ENCODE results near the gene DNM3.
A peak's percentile ranks its signal among the peaks of the same experiment; 100 is the strongest.

The DNM3 gene

DNA sequence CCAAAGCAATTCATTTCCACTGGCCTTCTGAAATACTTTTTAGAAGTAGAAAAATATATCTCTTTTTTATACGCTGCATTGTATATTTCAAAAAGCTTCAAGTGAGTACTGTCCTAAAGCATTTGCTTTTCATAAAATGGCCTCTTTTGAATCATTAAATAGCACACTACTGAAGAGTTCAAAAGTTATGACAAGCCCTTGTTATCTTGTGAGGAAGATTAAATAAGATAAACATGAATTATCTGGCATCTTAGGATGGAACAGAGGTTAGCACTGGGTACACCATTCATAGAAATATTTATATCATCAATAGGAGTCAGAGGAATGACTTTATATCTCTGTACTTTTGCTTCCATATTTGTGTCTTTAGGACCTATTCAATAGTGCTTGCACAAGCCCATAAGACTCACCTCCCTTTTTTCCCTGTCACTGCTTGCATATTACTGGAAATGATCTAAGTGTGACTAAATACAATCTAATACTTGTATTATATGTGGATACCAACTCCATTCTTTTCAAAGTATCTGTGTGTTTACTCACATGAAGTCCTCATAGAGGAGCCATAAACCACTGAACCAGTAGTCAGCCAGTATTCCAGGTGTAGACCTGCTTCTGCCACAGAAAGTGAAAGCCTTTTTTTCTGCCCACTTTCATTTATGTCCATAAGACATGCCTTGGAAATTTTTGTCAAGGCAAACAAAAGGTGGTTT is 305.0 kb downstream of the DNM3 start:
- no peak for DNase-seq

DNA sequence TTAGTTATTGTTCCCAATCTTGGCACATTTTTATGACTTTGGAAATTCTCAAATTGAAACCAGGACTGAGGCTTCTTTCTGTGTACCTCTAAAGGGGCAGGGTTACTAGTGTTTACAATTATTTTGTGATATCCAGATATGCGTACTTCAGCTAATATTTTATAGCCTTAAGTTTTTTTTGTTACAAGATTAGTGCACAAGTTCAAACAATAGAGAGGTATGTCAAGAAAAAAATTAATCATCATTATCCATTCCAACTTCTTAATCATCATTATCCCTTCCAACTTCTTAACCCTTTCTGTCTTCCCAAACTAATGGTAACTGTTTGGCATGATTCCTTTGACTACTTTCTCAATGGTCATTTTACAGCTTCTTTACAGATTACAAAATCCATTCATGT is 306.2 kb downstream of the DNM3 start:
- no peak for DNase-seq

GRCh38 chr1:172148213-172148612 is 306.9 kb downstream of the DNM3 start:
- DNase-seq = no peak

DNA sequence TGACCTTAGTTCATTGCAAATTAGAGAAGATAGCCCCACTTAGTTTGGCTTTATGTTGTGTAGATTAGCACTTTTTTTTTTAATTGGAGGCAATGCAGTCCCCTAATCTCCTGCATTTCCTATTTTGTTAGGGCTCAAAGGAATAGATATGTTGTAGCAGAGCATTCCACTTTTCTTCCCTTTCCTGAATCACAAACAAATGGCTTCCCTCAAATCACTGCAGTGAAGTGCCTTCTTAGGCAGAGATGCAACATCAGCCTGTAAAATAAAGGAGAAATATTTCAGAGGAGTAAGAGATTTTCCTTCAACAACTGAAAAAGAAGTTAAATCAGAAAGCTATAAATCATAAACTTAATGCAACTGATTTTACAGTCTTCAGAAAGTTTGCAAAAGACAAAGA is 307.4 kb downstream of the DNM3 start:
- no peak for DNase-seq

DNA sequence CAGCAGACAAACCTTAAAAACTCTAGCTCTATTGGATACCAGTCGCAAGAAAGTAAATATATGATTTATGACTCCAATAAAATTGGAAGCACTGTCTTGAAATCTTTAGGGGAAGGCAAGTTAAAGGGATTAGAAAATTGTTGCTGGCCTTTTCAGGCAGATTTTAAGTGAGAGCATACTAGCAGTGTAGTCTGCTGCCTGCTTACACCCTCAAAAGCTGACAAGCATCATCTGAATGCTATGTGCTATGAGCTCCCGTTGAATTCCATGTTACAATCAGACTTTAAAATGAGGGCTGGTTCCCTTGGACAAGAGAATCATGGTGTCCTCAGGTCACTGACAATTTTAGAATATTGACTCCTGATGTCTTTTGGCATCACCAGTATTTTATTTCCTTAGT is 308.0 kb downstream of the DNM3 start:
- no peak for DNase-seq

- DNase-seq = no peak
Measured at GRCh38 chr1:172154551-172154950, 313.3 kb downstream of the DNM3 start.

- DNase-seq = no peak
Measured at GRCh38 chr1:172155766-172156165, 314.5 kb downstream of the DNM3 start.

DNA sequence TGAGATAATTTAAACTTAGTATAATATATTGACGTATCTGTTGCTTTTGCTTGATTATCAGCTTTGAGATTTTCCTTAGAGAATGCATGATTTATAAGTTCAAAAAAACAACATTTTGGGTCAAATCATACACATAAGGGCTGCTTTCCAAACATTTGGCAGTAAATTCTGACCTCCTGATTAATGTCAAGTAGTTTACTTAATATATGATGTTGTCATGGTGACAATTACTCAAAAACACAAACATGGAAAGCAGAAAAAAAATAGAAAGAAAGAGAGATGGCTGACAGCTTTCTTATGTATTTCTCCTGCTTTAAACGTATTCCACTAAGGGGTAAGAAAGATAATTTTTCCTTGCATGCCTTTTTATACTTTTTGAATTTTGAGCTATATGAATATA is 320.9 kb downstream of the DNM3 start:
- DNase-seq = no peak

DNA sequence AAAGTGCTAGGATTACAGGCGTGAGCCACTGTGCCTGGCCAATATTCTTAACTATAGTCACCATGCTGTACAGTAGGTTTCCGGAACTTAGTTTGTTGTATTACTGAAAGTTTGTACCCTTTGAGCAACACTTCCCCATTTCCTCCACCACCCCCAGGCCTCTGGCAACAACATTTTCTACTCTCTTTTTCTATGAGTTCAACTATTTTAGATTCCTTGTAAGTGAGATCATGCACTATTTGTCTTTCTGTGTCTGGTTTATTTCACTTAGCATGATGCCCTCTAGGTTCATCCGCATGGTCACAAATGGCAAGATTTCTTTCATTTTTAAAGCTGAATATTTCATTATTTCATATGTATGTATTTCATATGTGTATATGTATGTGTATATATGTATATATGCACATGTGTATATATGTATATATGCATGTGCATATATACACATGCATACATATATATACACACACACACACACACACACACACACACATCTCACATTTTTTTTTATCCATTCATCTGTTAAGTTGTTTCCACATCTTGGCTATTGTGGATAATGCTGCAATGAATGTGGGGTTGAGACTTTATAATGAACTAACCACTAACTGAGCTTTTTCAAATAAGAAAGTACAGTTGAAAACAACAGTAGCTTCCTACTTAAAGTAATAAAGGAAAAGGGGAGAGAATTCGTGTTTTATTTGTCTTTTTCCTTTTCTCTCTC is 322.4 kb downstream of the DNM3 start:
- DNase-seq = no peak

DNA sequence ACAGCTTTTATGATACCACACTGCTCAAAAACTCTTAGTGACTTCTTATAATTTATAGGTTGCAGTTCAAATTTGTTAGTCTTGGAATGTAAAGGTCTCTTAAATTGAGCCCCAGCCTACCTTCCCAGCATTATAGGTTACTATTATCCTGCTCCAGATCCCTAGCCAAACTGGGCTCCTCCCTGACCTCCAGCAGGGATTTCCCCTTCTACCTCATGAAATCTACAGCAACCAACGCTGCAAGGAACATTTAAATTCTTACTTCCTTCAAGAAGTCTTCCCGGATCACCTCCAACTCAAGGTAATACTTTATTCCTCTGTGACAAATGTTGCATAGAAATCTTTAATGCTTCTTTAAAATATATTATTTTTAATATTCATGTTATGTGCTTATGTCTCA is 324.1 kb downstream of the DNM3 start:
- DNase-seq = no peak

DNA sequence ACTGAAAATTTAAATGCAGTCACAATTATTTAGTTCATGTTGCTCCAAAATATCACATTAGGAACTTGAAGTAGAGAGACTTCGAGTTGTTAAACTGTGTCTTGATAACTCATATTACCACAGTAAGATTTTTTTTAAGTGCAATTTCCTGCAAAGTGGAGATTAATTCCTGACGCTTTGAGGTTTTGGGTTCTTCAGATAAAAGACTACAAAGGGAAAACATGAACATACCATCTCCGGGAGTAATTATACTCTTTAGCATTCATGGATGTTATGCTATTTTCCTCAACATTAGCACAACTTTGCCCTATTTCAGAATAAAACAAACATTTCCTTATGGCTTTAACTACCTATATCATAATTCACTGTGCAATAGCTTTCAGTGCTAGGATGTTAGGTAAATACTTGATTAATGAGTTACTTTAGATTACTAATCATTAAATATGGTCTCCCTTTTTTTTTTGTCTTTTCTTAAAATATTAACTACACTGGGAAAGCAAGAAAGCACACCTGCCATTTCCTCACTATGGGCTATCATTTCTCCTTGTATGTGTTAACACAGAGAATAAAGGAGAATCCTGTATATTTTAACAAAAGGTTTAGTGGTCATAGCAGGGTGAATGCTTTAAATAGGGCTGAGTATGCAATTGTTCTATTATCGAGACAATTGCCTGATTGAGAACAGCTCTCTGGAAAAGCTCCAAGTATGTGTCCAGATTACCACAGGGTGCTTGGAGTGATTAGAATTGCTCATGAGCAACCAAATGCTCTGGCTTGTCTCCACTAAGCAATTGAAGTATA is 326.7 kb downstream of the DNM3 start:
- DNase-seq = no peak

- no peak for DNase-seq
Measured at GRCh38 chr1:172168597-172168872, 327.2 kb downstream of the DNM3 start.

DNA sequence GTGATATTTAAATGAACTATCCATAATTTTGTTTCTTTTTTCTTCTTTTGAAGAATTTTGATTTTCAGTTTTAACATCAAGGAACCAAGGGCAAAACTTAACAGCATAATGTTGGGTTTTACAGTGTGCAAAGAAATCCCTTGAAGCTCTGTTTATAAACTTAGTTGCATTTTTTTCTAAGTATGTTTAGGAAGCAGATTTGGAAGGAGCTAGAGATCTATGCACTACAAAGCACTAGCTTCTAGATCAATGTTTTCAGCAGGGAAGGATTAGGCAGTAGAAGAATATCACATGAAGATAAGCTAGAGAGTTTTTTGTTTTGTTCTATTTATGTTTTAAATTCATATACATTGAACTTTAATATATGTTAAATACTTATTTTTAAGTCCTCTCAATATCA is 328.5 kb downstream of the DNM3 start:
- DNase-seq = no peak

DNA sequence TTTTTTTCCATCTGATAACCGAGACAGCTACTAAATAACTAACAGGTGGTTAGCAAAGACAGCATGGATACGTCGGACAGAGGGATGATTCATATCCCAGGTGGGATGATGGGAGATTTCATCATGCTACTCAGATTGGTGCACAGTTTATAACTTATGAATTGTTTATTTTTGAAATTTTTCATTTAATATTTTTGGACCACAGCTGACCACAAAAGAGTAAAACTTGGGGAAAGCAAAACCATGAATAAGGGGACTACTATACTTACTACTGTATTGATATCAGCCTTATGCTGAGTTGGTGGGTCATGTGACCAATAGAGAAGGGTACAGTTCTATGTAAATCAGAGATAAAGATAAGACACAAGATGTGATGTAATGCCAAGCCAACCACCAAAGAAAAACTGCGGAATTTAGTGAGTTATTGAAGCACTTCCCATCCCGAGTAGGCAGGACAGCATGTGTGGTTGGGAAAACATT is 331.1 kb downstream of the DNM3 start:
- no peak for DNase-seq

GRCh38 chr1:172176206-172176605 is 334.9 kb downstream of the DNM3 start:
- no peak for DNase-seq

GRCh38 chr1:172177849-172178248 is 336.6 kb downstream of the DNM3 start:
- DNase-seq = peak; percentile 19

DNA sequence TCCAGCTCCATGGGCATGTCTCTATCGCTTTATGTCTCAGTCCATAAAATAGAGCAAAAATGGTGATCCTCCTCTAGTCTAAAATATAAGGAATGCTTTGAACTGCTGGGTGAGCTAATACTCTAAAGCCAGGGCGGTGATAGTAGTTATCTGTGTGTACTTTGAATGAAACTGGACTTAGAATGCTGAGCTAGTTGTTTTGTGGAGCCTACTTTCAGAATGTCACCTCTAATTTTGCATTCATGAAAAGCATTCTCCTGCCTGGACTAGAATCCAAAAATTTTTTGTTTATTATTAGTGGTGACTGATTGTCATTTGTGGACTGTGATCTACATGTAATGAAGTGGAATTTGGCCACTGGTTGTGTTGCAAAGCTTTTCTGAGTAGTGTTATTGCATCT is 337.6 kb downstream of the DNM3 start:
- no peak for DNase-seq

DNA sequence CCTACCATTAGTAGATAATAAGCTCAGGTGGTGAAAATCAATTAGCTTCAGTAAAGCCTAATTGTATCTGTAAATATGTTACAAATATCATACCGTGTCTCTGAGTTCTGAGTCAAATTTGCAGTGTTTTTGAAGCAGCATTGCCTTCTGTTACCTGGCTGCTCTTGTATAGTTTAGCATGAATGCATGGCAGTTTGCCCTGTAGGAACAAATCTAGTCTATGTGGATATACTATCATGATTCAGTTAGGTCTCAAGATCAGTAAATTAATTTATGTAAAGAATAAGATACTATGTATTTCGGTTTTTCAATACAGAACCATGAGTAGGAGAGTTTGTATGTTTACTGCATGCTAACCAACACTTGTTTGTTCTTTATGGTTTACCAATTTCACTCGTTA is 338.6 kb downstream of the DNM3 start:
- no peak for DNase-seq

DNA sequence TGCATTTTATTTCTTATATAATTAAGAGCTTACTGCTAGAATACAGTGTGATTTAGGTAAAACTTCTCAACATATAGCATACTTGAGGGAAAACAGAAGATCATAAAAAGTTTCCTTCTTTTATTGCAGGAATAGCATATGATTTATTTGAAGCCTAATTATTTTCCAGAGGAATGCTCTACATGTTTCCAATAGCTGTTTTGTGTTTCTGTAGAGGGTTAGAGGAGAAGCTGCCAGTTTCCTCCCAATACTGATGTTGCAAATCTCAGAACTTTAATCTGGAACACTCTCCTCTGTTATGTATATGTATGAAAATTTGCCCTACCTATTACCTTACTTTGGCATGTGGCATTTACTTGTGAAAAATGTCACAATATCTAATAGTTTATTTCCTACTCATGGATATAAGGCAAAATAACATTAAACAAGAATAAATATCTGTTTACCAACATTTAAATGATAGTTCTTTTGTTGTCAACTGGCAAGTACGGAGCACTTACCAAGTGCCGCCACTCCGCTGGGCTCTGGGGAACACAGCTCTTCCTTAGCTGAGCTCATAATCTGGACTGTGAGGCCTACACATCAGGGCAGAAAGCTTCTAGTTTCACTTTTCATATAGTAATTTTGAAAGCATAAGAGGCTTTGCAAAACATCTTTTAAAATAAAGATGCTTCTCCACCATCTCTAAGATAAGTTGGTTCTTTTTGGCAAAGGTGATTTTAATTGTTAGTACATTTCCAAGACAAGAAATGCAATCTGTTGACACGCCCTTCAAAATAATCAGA is 339.4 kb downstream of the DNM3 start:
- DNase-seq = no peak

GRCh38 chr1:172184506-172185191 is 343.4 kb downstream of the DNM3 start:
- no peak for DNase-seq

DNA sequence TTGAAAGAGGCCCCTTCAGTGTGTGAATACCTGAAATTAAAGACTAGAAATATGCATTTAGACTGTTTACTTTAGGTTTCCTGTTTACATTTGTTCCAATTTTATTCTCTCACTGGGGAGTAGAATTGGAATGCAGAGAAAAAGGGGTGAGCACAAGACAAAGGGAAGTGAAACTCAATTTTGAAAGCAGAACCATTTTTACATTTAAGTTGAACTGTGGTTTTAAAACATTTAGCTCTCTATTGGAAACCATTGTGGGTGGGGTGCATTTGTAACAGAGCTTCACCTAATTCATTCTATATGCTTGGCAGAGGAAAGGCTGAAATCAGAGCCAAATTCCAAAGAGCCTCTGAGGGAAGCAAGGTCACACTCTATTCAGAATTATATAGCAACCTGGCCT is 343.9 kb downstream of the DNM3 start:
- no peak for DNase-seq

DNA sequence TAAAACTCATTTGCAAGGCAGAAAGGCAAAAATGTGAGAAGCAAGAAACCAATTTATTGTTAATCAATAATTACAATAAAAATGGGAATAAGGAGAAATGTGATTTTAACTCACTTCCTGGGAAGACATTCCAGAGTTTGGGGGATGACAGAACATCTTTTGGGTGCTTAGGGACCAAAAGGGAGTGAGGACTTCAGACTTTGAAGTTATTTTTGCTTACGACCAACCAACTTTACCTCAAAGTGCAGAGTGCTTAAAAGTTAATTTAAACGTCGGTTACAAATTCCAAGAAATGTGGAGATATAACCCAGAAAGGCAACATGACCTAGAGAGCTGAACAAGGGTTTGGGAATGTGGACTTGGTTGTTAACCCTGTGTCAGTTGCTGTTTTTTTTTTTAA is 344.7 kb downstream of the DNM3 start:
- no peak for DNase-seq

DNA sequence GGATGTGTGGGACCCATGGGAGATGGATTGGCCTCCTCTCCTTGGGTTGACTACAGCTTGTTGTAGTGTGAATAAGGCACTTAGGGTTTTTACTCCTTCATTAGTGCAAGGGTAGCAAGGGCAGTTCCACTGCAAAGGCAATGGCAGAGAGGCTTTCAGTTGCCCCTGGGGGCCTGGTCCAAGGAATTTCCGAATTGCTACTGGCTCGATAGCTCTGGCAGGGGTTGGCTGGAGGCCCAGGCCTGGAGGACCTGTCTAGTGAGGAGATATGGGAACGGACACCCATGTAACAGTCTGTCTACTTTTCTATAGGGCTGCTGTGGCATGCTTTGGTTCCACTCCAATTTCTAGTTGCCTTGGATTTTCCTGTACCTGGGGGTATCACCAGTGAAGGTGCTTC is 360.3 kb downstream of the DNM3 start:
- DNase-seq = no peak

All from NCI-H510A (cell line).